Cardiac fibroblast (primary cell): ENCODE measurements around the gene ANGPT4.

Experiments used
- DNase-seq, 2 donors: peaks; one replicate each; pipeline versions ENCODE4 v3.0.0 to v3.0.0-alpha.2; 2010; ENCODE audit warnings: low read depth in 2 of 2
- H3K4me3 ChIP-seq, 2 donors: replicated peaks in 1 of 2; 1 replicate in 1 of 2; 2 replicates in 1 of 2; pipeline ENCODE4 v1.5.1; 2011; ENCODE audit warnings: low read depth in 2 of 2, low read length in 2 of 2, mild to moderate bottlenecking in 2 of 2, moderate library complexity in 1 of 2
- TF ChIP-seq, protein P1 (sequence below): IDR thresholded peaks from one replicate; pipeline ENCODE4 v1.5.1; 2011; ENCODE audit warnings: low read depth, mild to moderate bottlenecking, low read length, inconsistent platforms

ANGPT4 gene

GRCh38 chr20:958936-959815 lies 43.0 kb upstream of the ANGPT4 start:
- TF ChIP-seq, protein P1, sequence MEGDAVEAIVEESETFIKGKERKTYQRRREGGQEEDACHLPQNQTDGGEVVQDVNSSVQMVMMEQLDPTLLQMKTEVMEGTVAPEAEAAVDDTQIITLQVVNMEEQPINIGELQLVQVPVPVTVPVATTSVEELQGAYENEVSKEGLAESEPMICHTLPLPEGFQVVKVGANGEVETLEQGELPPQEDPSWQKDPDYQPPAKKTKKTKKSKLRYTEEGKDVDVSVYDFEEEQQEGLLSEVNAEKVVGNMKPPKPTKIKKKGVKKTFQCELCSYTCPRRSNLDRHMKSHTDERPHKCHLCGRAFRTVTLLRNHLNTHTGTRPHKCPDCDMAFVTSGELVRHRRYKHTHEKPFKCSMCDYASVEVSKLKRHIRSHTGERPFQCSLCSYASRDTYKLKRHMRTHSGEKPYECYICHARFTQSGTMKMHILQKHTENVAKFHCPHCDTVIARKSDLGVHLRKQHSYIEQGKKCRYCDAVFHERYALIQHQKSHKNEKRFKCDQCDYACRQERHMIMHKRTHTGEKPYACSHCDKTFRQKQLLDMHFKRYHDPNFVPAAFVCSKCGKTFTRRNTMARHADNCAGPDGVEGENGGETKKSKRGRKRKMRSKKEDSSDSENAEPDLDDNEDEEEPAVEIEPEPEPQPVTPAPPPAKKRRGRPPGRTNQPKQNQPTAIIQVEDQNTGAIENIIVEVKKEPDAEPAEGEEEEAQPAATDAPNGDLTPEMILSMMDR: no peak
- DNase-seq: no peak
- no peak overlapping the region for H3K4me3 ChIP-seq

DNA sequence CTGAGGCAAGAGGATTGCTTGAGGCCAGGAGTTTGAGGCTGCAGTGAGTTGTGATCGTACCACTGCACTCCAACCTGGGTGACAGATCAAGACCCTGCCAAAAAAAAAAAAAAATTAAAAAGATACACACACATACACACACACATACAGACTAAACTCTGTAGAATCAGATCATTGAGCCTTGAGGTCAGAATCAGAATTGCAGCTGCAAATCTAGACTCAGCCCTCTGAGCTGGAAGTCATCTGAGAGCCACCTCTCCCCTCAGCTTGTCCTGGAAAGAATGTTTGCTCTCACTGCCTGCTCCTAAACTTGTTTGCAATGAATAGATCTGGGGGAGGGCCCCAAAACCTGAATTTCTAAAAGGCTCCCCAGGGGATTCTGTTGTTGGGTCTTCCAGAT lies 41.4 kb upstream of the ANGPT4 start:
- TF ChIP-seq, protein P1: peak; percentile 27
- no peak overlapping the region for H3K4me3 ChIP-seq
- peak; percentile 4 to 10 for DNase-seq

- no peak overlapping the region for H3K4me3 ChIP-seq
- TF ChIP-seq, protein P1: peak; percentile 98
- peak; percentile 65 to 66 for DNase-seq
Measured at GRCh38 chr20:956330-956951, 40.3 kb upstream of the ANGPT4 start.

DNA sequence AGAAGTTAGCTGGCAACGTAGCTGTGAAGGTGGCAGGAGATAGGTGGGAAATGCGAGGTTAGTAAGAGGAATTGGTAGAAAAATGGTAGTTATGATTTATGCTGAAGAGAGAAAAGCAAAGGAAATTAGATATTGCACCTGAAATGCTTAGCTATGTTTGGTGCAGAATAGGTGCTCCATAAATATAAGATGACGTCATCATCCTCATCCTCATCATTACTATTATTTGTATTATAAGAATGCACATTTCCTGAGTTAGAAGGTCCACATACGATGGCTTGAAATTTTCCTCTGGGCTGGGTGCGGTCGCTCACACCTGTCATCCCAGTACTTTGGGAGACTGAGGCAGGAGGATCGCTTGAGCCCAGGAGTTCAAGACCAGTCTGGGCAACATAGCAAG lies 39.5 kb upstream of the ANGPT4 start:
- TF ChIP-seq, protein P1: no peak
- DNase-seq: no peak
- H3K4me3 ChIP-seq: no peak overlapping the region

DNA sequence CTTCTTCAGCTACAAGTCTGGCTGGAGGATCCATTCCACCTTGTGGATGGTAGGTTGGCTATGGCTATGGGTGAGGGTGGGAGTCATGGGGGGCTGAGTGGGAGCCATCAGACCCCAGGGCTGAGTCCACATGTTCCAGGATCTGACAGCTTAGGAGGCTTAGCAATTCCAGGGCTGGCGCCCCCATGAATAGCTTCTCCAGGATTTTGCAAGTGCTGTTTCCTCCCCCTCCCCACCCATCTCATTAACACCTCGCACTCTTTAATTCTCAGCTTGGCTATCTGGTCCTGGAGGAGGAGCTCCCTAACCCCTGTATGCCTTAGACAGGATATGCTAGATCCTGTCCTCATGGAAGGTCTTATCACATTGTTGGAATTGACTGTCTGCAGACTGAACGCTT lies 39.0 kb upstream of the ANGPT4 start:
- no peak overlapping the region for H3K4me3 ChIP-seq
- DNase-seq: no peak
- TF ChIP-seq, protein P1: no peak

DNA sequence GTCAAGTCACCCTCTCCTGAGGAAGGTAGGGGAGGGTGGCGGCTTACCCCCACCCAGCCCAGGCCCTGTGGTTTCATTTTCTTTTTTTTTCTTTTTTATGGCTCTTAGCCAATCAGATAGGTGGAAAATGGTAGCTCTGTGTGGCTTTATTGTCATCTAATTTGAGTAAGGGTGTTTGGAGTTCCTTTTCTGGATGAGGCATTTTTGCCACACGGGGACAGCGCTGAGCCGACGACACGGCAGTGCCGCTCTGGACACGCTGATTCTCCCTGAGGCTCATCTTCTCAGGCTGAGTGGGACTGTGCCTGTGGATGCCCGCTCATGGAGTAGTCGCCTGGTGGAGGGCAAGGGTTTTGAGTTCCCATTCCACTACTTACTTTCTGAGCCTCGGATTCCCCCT lies 37.6 kb upstream of the ANGPT4 start:
- no peak overlapping the region for H3K4me3 ChIP-seq
- TF ChIP-seq, protein P1: peak; percentile 13
- DNase-seq: peak in 1 of 2 donors; percentile 4
